A673 (cell line): ENCODE measurements around the gene NPAS1. TPM values are rescaled to one million over a fixed set of nuclear protein-coding genes. Genes with fewer than 3 reads are reported as not detected.

Source experiments
- BruUV-seq: library from RNA; stranded (reverse); fragments of 400-500 nt; replicated peaks from 2 replicates; lab custom pipeline; 2021; lab: Mats Ljungman, UMichigan
- CTCF ChIA-PET: fragments of 300-600 bp; sonication (Branson Sonifier 250); formaldehyde crosslinking; loops from one replicate; lab custom pipeline; 2022; ENCODE audit warnings: antibody characterized with exemption; lab: Charles Lee
- POLR2A ChIA-PET: fragments of 300-600 bp; sonication (Branson Sonifier 250); formaldehyde crosslinking; loops from one replicate; lab custom pipeline; 2022; ENCODE audit warnings: antibody characterized with exemption; ENCODE audit not compliant: low non-redundant PET; lab: Charles Lee
- DNase-seq: peaks from one replicate; pipeline ENCODE4 v3.0.0-alpha.2; 2015; ENCODE audit warnings: low spot score
- H3K27ac ChIP-seq: fragments of 200-600 bp; sonication (generic); 2 replicates; pipeline ENCODE4 v1.5.1; 2016; ENCODE audit warnings: mixed run types, low read depth, mild to moderate bottlenecking, mixed read lengths, antibody characterized with exemption, low read length; ENCODE audit not compliant: poor library complexity, severe bottlenecking
- H3K27me3 ChIP-seq: fragments of 200-600 bp; sonication (generic); replicated peaks from 2 replicates; pipeline ENCODE4 v1.6.1; 2017; ENCODE audit warnings: mixed run types, low read depth, mild to moderate bottlenecking, mixed read lengths, antibody characterized with exemption, low read length; ENCODE audit not compliant: insufficient read depth, poor library complexity
- H3K36me3 ChIP-seq: fragments of 200-600 bp; sonication (generic); 2 replicates; pipeline ENCODE4 v1.6.1; 2016; ENCODE audit warnings: mixed run types, mild to moderate bottlenecking, mixed read lengths, antibody characterized with exemption, low read length; ENCODE audit not compliant: insufficient read depth, poor library complexity, severe bottlenecking
- H3K4me1 ChIP-seq: fragments of 200-600 bp; sonication (generic); 2 replicates; pipeline ENCODE4 v1.6.1; 2017; ENCODE audit warnings: mixed run types, mild to moderate bottlenecking, mixed read lengths, antibody characterized with exemption, low read length; ENCODE audit not compliant: insufficient read depth, poor library complexity, severe bottlenecking
- H3K4me3 ChIP-seq: fragments of 200-600 bp; sonication (generic); 2 replicates; pipeline ENCODE4 v1.5.1; 2016; ENCODE audit warnings: low read depth, mixed run types, mild to moderate bottlenecking, mixed read lengths, low read length; ENCODE audit not compliant: poor library complexity, severe bottlenecking
- H3K9me3 ChIP-seq: fragments of 200-600 bp; sonication (generic); 2 replicates; pipeline ENCODE4 v1.6.1; 2016; ENCODE audit warnings: mixed run types, low read depth, mild to moderate bottlenecking, mixed read lengths, antibody characterized with exemption, low read length; ENCODE audit not compliant: poor library complexity, severe bottlenecking
- EZH2 ChIP-seq: fragments of 200-600 bp; sonication (generic); IDR thresholded peaks from 2 replicates; pipeline ENCODE4 v1.6.1; 2017; ENCODE audit warnings: borderline replicate concordance, low read depth, mild to moderate bottlenecking, mixed read lengths, antibody characterized with exemption, low read length; ENCODE audit not compliant: poor library complexity, severe bottlenecking
- intact Hi-C: fragments of 100-400 bp; cut with micrococcal nuclease; formaldehyde crosslinking; loops from one replicate; pipeline ENCODE4 v1.10.0; 2022; ENCODE audit not compliant: unreplicated experiment
- total RNA-seq: library from RNA; stranded (reverse); gene quantifications from 2 replicates; pipeline ENCODE4 v1.2.3, GENCODE V29; 2021
- TF ChIP-seq, protein P1 (sequence below): fragments of 300-800, 200-600 bp; sonication (generic); conservative IDR thresholded peaks from 2 replicates; pipeline ENCODE4 v1.5.1; 2017; ENCODE audit warnings: low read depth, mild to moderate bottlenecking, antibody characterized with exemption, low read length, moderate library complexity, mixed read lengths

NPAS1 gene
- total RNA-seq, 1 experiment from 2014 or later: 2.1 TPM

DNA sequence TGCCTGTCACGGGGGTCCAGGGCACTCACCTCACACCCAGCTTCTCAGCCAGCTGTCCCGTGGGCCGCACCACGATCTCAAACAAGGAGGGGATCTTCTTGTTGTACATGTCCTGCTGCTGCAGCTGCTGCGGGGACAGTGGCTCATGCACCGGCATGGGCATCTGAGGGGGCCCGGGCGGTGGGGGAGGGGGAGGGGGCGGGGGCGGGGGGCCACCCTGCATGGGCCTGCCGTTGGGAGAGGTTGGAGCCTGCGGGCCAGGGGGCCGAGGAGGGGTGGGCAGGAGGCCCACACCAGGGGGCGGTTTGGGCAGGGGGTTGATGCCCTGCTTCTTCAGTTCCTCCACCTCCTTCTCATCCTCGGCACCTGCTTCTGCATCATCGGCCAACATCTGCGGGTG is 52.7 kb downstream of the NPAS1 start:
- Histone ChIP-seq H3K9me3 (no peaks in the 10 kb centered on the region), H3K27ac (no peak overlapping the region), H3K36me3 (peaks cover 81% of the 10 kb centered on the region), H3K4me3 (no peak overlapping the region), H3K4me1 (no peaks in the 10 kb centered on the region), H3K27me3 (no peaks in the 10 kb centered on the region)
- ChIA-PET CTCF (no interaction called here), POLR2A (no interaction called here)
- intact Hi-C loops: no loop called here
- no peak for DNase-seq
- TF ChIP-seq, protein P1, sequence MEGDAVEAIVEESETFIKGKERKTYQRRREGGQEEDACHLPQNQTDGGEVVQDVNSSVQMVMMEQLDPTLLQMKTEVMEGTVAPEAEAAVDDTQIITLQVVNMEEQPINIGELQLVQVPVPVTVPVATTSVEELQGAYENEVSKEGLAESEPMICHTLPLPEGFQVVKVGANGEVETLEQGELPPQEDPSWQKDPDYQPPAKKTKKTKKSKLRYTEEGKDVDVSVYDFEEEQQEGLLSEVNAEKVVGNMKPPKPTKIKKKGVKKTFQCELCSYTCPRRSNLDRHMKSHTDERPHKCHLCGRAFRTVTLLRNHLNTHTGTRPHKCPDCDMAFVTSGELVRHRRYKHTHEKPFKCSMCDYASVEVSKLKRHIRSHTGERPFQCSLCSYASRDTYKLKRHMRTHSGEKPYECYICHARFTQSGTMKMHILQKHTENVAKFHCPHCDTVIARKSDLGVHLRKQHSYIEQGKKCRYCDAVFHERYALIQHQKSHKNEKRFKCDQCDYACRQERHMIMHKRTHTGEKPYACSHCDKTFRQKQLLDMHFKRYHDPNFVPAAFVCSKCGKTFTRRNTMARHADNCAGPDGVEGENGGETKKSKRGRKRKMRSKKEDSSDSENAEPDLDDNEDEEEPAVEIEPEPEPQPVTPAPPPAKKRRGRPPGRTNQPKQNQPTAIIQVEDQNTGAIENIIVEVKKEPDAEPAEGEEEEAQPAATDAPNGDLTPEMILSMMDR: no peak
- no peak for TF ChIP-seq EZH2
- BruUV-seq: no TSS peak

DNA sequence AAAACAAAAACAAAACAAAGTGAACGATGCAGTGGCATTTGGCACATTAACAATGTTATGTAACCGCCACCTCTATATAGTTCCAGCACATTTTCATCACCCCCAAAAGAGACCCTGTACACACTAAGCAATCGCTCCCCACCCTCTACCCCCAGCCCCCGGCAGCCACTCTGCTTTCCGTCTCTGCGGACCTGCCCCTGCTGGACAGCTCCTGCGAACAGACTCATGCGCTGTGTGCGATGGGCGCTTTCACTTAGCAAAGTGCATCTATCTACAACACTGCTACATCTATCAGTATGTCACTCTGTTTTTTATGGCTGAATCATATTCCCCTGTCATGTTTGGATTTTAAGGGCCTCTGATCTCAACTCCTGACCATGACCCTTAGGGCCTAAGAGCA is 53.9 kb downstream of the NPAS1 start:
- ChIA-PET POLR2A (no interaction called here), CTCF (no interaction called here)
- DNase-seq: no peak
- no peaks in the 10 kb centered on the region for H3K4me1 ChIP-seq
- TF ChIP-seq, protein P1: no peak
- TF ChIP-seq EZH2: no peak
- no peaks in the 10 kb centered on the region for H3K9me3 ChIP-seq
- no peaks in the 10 kb centered on the region for H3K27me3 ChIP-seq
- no TSS peak for BruUV-seq
- peaks cover 81% of the 10 kb centered on the region for H3K36me3 ChIP-seq
- no peak overlapping the region for H3K4me3 ChIP-seq
- H3K27ac ChIP-seq: no peak overlapping the region
- intact Hi-C loops: no loop called here

DNA sequence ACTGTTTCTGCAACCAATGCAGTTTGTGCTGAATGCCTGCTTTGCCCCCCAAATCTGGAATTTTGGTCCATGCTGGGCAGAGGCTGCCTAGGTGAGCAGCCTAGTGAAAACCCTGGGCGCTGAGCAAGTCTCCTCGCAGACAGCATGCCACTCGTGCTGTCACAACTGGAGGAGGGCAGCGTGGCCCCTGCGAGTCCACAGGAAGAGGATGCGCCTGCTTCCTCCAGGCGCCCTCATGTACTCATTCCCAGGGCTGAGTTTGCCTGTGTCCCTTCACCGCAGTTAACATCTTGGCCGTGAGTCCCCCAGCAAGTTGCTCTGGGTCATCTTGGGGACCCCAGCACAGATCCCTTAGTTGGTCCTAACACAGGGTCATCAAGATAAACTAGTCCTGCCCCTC is 55.0 kb downstream of the NPAS1 start:
- DNase-seq: no peak
- POLR2A ChIA-PET: no interaction called here
- Histone ChIP-seq H3K36me3 (peaks cover 86% of the 10 kb centered on the region), H3K27ac (no peak overlapping the region), H3K9me3 (no peaks in the 10 kb centered on the region), H3K4me1 (no peaks in the 10 kb centered on the region), H3K4me3 (no peak overlapping the region), H3K27me3 (no peaks in the 10 kb centered on the region)
- CTCF ChIA-PET: no interaction called here
- BruUV-seq: no TSS peak
- intact Hi-C loops: no loop called here
- TF ChIP-seq EZH2: no peak

- Histone ChIP-seq H3K27me3 (no peaks in the 10 kb centered on the region), H3K9me3 (no peaks in the 10 kb centered on the region), H3K36me3 (peaks cover 85% of the 10 kb centered on the region), H3K27ac (no peak overlapping the region), H3K4me3 (no peak overlapping the region), H3K4me1 (no peaks in the 10 kb centered on the region)
- POLR2A ChIA-PET: no interaction called here
- DNase-seq: no peak
- CTCF ChIA-PET: no interaction called here
- intact Hi-C loops: no loop called here
- no TSS peak for BruUV-seq
- TF ChIP-seq, protein P1: no peak
- no peak for TF ChIP-seq EZH2
Measured at GRCh38 chr19:47075179-47075810, 55.7 kb downstream of the NPAS1 start.
